GM12878 (cell line): ENCODE measurements around the gene SSH3. TPM values are rescaled to one million over a fixed set of nuclear protein-coding genes. Genes with fewer than 3 reads are reported as not detected.

Experiments
- ATAC-seq: fragments of 200-7000 bp; cut with Tn5 transposase; 3 replicates; pipeline ENCODE4 v1.9.1; 2020; ENCODE audit warnings: mild to moderate bottlenecking, moderate library complexity
- BruUV-seq: library from RNA; stranded (reverse); fragments of 400-500 nt; replicated peaks from 2 replicates; lab custom pipeline; 2021; lab: Mats Ljungman, UMichigan
- CTCF ChIA-PET: fragments of 300-600 bp; sonication (Branson Sonifier 250); formaldehyde crosslinking; extraction: SDS; loops from one replicate; lab custom pipeline; 2021; ENCODE audit warnings: inconsistent platforms; lab: Yijun Ruan, JAX
- POLR2A ChIA-PET: fragments of 350-600 bp; formaldehyde crosslinking; extraction: SDS; loops from one replicate; lab custom pipeline; 2021; ENCODE audit warnings: inconsistent platforms; lab: Charles Lee
- RAD21 ChIA-PET: fragments of 300-600 bp; sonication (Branson Sonifier 250); formaldehyde crosslinking; loops from one replicate; lab custom pipeline; 2023; ENCODE audit warnings: antibody characterized with exemption; ENCODE audit not compliant: unreplicated experiment; lab: Charles Lee
- SMC1A ChIA-PET: fragments of 300-600 bp; sonication (Branson Sonifier 250); formaldehyde crosslinking; loops from one replicate; lab custom pipeline; 2023; ENCODE audit not compliant: unreplicated experiment, uncharacterized antibody; lab: Charles Lee
- DNase-seq: peaks from one replicate; pipeline ENCODE4 v3.0.0-alpha.2; 2011; ENCODE audit warnings: low read depth, low spot score
- FAIRE-seq: peaks from 3 replicates; lab custom pipeline; 2011; peaks lifted over from hg19 to GRCh38; lab: Jason Lieb, UNC
- H2AFZ ChIP-seq: 2 replicates; pipeline ENCODE4 v1.6.0; 2011; ENCODE audit warnings: low read depth, low read length, control low read depth; ENCODE audit not compliant: control insufficient read depth
- H3K27ac ChIP-seq: 2 replicates; pipeline ENCODE4 v1.5.1; 2011; ENCODE audit warnings: control low read depth; ENCODE audit not compliant: control insufficient read depth, insufficient read depth
- H3K27me3 ChIP-seq, 2 experiments: replicated peaks in 1 of 2; 2 replicates each; pipeline versions ENCODE4 v1.6.0 to v1.6.1; 2011; ENCODE audit warnings: low read length in 1 of 2; ENCODE audit not compliant: control insufficient read depth in 2 of 2, insufficient read depth in 2 of 2
- H3K36me3 ChIP-seq, 2 experiments: 2 replicates each; pipeline ENCODE4 v1.5.1; 2011; ENCODE audit warnings: low read length in 1 of 2; ENCODE audit not compliant: control insufficient read depth in 2 of 2, insufficient read depth in 2 of 2
- H3K4me1 ChIP-seq: 2 replicates; pipeline ENCODE4 v1.6.1; 2011; ENCODE audit warnings: mild to moderate bottlenecking, low read length, moderate library complexity, mixed read lengths; ENCODE audit not compliant: control insufficient read depth, insufficient read depth
- H3K4me2 ChIP-seq: 2 replicates; pipeline ENCODE4 v1.6.0; 2011; ENCODE audit warnings: control low read depth; ENCODE audit not compliant: control insufficient read depth, insufficient read depth
- H3K4me3 ChIP-seq: fragments of 200-600 bp; sonication (generic); 2 replicates; pipeline ENCODE4 v1.5.1; 2016
- H3K79me2 ChIP-seq: 2 replicates; pipeline ENCODE4 v1.6.0; 2011; ENCODE audit warnings: low read length; ENCODE audit not compliant: control insufficient read depth, insufficient read depth
- H3K9ac ChIP-seq: 2 replicates; pipeline ENCODE4 v1.8.0; 2011; ENCODE audit warnings: low read length, control low read depth, mixed read lengths; ENCODE audit not compliant: control insufficient read depth, insufficient read depth
- H3K9me3 ChIP-seq: replicated peaks from 3 replicates; pipeline ENCODE4 v1.5.1; 2011; ENCODE audit warnings: mild to moderate bottlenecking, low read length; ENCODE audit not compliant: control insufficient read depth, insufficient read depth
- H4K20me1 ChIP-seq: 2 replicates; pipeline ENCODE4 v1.6.0; 2011; ENCODE audit not compliant: control insufficient read depth, insufficient read depth
- ATF7 ChIP-seq: fragments of 450-650 bp; IDR thresholded peaks from 2 replicates; pipeline ENCODE4 v1.6.1; 2016; ENCODE audit warnings: low read depth, mild to moderate bottlenecking
- JUND ChIP-seq: IDR thresholded peaks from 2 replicates; pipeline ENCODE4 v1.6.1; 2012; ENCODE audit warnings: low read depth, mild to moderate bottlenecking, low read length, improper control_type of control experiment, moderate library complexity
- KLF5 ChIP-seq: fragments of 450-650 bp; IDR thresholded peaks from 2 replicates; pipeline ENCODE4 v1.6.1; 2014; ENCODE audit warnings: mild to moderate bottlenecking; ENCODE audit not compliant: partially characterized antibody
- MEF2A ChIP-seq: IDR thresholded peaks from 2 replicates; pipeline ENCODE4 v1.6.1; 2011; ENCODE audit warnings: low read depth, mild to moderate bottlenecking, low read length, moderate library complexity; ENCODE audit not compliant: insufficient read depth
- MYB ChIP-seq: fragments of 150-350 bp; IDR thresholded peaks from 2 replicates; pipeline ENCODE4 v1.6.1; 2014; ENCODE audit warnings: mild to moderate bottlenecking, low read depth, low read length, borderline replicate concordance
- PML ChIP-seq: IDR thresholded peaks from 2 replicates; pipeline ENCODE4 v1.6.1; 2012; ENCODE audit warnings: low read length, inconsistent platforms
- POLR2AphosphoS5 ChIP-seq: IDR thresholded peaks from 2 replicates; pipeline ENCODE4 v1.6.1; 2011; ENCODE audit warnings: mild to moderate bottlenecking, low read length, inconsistent platforms
- RAD21 ChIP-seq: IDR thresholded peaks from 2 replicates; pipeline ENCODE4 v1.6.1; 2011; ENCODE audit warnings: mild to moderate bottlenecking, low read depth, low read length, moderate library complexity; ENCODE audit not compliant: insufficient read depth
- ZBTB33 ChIP-seq: fragments of 450-650 bp; IDR thresholded peaks from 2 replicates; pipeline ENCODE4 v1.6.1; 2017; ENCODE audit warnings: mild to moderate bottlenecking
- ZNF592 ChIP-seq: fragments of 450-650 bp; IDR thresholded peaks from 2 replicates; pipeline ENCODE4 v1.6.1; 2017; ENCODE audit warnings: mild to moderate bottlenecking, moderate library complexity
- WGBS: methylation state at CpG from one replicate; pipeline ENCODE4 v1.1.6; 2016; ENCODE audit warnings: low lambda C conversion rate; ENCODE audit not compliant: insufficient replicate concordance, insufficient coverage; ENCODE audit errors: missing lambda C conversion rate; 5-methylcytosine and 5-hydroxymethylcytosine counted together
- in situ Hi-C: fragments of 300-500 bp; cut with MboI; formaldehyde crosslinking; loops from 9 replicates; pipeline ENCODE4 v1.14.3; 2018; ENCODE audit warnings: mixed read lengths
- intact Hi-C: fragments of 100-400 bp; cut with micrococcal nuclease; formaldehyde crosslinking; loops from one replicate; pipeline ENCODE4 v1.14.2; 2022; ENCODE audit not compliant: unreplicated experiment
- polyA plus RNA-seq, 11 experiments: library from polyadenylated mRNA; depleted of rRNA in 4 of 11; unstranded in 6 of 11; stranded (reverse) in 5 of 11; fragments of >200 nt; fragmentation: Nextera tagmentation in 4 of 11; fragmentation: Illumina TruSeq in 1 of 11; extraction: Ambion mirVana in 4 of 11; extraction: Trizol in 1 of 11; gene quantifications; 1 replicate in 1 of 11; 2 replicates in 10 of 11; pipeline versions ENCODE4 v1.2.1 to v1.2.3, GENCODE V29; 2011 to 2016; ENCODE audit warnings: inconsistent platforms in 2 of 11, missing spikeins in 2 of 11, low read depth in 1 of 11
- total RNA-seq, 4 experiments: library from RNA; depleted of rRNA in 3 of 4; stranded (reverse); fragments of >200 nt in 3 of 4; fragmentation: Illumina TruSeq in 1 of 4; extraction: Trizol in 1 of 4; gene quantifications; 2 replicates each; pipeline versions ENCODE4 v1.2.1 to v1.2.3, GENCODE V29; 2013 to 2021
- TF ChIP-seq, protein P1 (sequence below), 3 experiments: IDR thresholded peaks in 2 of 3; conservative IDR thresholded peaks in 1 of 3; 2 replicates each; pipeline ENCODE4 v1.5.1; 2011; ENCODE audit warnings: low read depth in 3 of 3, low read length in 3 of 3, mild to moderate bottlenecking in 3 of 3, control low read depth in 2 of 3, moderate library complexity in 2 of 3, inconsistent platforms in 1 of 3, mixed read lengths in 1 of 3; ENCODE audit not compliant: control insufficient read depth in 2 of 3, insufficient read depth in 1 of 3; ENCODE audit errors: extremely low read depth in 1 of 3

Gene SSH3
- total and polyA plus RNA-seq, 10 of the 15 experiments (the other 5 are each of a cell fraction or from before 2014, with no cell fraction given), result 0.05 to 0.83 (median 0.28) TPM; not detected in 3

DNA sequence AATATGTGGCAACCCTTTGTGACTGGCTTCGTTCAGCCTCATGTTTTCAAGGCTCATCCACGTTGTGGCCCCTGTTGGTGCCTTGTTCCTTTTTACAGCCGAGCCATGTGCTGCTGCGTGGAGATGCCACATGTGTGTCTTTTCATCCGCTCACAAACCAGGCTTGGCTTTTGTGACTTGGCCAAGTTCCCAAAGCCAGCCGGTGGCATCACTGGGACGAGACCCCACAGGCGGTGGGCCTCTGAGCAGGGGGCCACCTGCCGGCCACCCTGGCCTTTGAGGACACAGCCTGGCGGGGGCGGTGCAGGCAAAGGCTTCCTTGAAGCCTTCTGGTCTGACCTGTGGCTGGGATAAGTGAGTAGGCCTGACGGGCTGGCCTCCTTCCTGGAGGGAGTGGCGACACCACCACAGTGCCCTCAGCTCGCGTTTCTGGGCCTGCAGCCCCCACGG is 26.5 kb upstream of the SSH3 start (continued):
- TF ChIP-seq, protein P1, sequence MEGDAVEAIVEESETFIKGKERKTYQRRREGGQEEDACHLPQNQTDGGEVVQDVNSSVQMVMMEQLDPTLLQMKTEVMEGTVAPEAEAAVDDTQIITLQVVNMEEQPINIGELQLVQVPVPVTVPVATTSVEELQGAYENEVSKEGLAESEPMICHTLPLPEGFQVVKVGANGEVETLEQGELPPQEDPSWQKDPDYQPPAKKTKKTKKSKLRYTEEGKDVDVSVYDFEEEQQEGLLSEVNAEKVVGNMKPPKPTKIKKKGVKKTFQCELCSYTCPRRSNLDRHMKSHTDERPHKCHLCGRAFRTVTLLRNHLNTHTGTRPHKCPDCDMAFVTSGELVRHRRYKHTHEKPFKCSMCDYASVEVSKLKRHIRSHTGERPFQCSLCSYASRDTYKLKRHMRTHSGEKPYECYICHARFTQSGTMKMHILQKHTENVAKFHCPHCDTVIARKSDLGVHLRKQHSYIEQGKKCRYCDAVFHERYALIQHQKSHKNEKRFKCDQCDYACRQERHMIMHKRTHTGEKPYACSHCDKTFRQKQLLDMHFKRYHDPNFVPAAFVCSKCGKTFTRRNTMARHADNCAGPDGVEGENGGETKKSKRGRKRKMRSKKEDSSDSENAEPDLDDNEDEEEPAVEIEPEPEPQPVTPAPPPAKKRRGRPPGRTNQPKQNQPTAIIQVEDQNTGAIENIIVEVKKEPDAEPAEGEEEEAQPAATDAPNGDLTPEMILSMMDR (IDR thresholded peaks at IDR 0.05 in 2 of 3, conservative IDR thresholded peaks at IDR 0.05 in 1 of 3; ENCODE audit: control insufficient read depth in 2 of 3, extremely low read depth in 1 of 3, insufficient read depth in 1 of 3, low read depth in 3 of 3, low read length in 3 of 3), result peak; percentile 22 to 56 (median 40); a peak in 5 of 6 replicates
- no peak for TF ChIP-seq KLF5
- TF ChIP-seq RAD21, result 0 out of 2 replicates have a peak, but pooled peaks have one; percentile 15
- 0 out of 2 replicates have a peak, but pooled peaks have one; percentile 54 for TF ChIP-seq POLR2AphosphoS5
- TF ChIP-seq PML, result no peak

DNA sequence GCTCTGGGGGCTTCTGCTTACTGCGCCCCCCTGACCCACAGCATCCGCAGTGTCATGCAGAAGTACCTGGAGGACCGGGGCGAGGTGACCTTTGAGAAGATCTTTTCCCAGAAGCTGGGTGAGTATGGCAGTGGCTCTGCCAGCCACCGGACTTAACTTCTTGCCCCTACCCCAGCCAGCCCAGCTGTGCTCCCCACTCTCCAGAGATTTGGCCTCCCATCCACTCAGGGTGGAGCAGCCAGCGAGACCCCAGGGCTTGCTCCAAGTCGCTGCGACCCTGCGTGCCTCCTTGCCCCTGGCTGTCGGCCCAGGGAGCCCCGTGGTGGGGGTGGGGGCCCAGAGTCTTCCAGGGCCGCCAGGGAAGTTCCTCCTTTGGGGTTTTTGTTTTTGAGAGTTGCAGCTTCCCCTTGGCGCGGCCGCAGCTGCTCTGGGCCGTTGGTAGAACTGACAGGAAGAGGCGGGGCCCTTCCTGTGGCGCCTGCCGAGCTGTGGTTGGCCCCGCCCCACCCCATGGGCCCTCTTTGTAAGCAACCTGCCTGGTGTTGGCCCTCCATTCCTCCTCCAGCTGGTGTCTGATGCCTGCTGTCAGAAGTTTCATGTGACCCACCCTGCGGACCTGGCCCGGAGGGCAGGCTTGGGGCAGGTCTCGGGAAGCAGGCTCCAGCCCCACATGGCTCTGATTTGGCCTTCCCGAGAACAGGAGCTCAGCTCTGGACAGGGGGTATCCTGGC is 25.9 kb upstream of the SSH3 start:
- peak; percentile 95 for ATAC-seq
- H4K20me1 ChIP-seq, result no peaks in the 10 kb centered on the region
- peak overlapping the region; percentile 99 for H3K27ac ChIP-seq
- peak overlapping the region; percentile 84 for H3K4me2 ChIP-seq
- FAIRE-seq, result peak; percentile 86
- H3K9me3 ChIP-seq, result no peaks in the 10 kb centered on the region
- H3K27me3 ChIP-seq, result no peaks in the 10 kb centered on the region
- H2AFZ ChIP-seq, result peak overlapping the region; percentile 28; the same call in 1 of the 2 replicates
- H3K4me1 ChIP-seq, result peaks cover 47% of the 10 kb centered on the region
- H3K79me2 ChIP-seq, result peaks cover 66% of the 10 kb centered on the region
- in situ Hi-C loops, result no loop called here
- peak; percentile 66 for DNase-seq
- peak overlapping the region; percentile 57; the same call in 1 of the 2 replicates for H3K4me3 ChIP-seq
- BruUV-seq, result no TSS peak
- peak overlapping the region; percentile 69 for H3K9ac ChIP-seq
- CTCF ChIA-PET, result interaction anchor here (0.6 to 2.0 kb wide), 10 partner anchors 9 to 224 kb away, joined by 3 to 20 read pairs (median 5); partner anchors contain the start of genes ANKRD13D and GRK2
- RAD21 ChIA-PET, result interaction anchor here (0.7 to 1.9 kb wide), 12 partner anchors 8 to 224 kb away, joined by 3 to 14 read pairs (median 4); partner anchors contain the start of genes ANKRD13D and GRK2
- peaks cover 29 to 58% of the 10 kb centered on the region in 2 experiments for H3K36me3 ChIP-seq
- SMC1A ChIA-PET, result interaction anchor here (0.7 to 1.9 kb wide), 11 partner anchors 9 to 183 kb away, joined by 3 to 9 read pairs (median 4); partner anchors contain the start of genes GRK2 and POLD4
- under 1% methylated on average over 24 of the region's 24 CpGs for WGBS
- intact Hi-C loops, result loop anchor here (1.0 kb wide), 2 partner anchors 9 to 11 kb away; no protein-coding TSS in a partner anchor
- POLR2A ChIA-PET, result interaction anchor here (0.5 to 2.6 kb wide), 13 partner anchors 9 to 164 kb away, joined by 3 to 25 read pairs (median 6); partner anchors contain the start of genes ANKRD13D, GRK2 and POLD4
- TF ChIP-seq ATF7, result peak; percentile 61
- TF ChIP-seq ZBTB33, result 0 out of 2 replicates have a peak, but pooled peaks have one; percentile 56
- no peak for TF ChIP-seq JUND
- peak; percentile 76; the same call in 1 of the 2 replicates for TF ChIP-seq MYB
- TF ChIP-seq MEF2A, result 0 out of 2 replicates have a peak, but pooled peaks have one; percentile 61
- TF ChIP-seq ZNF592, result peak; percentile 91
